HG02571 (cell line): ENCODE measurements around the gene ANK2.

Experiments
- ATAC-seq: cut with Tn5 transposase; IDR thresholded peaks from one replicate; pipeline ENCODE4 v1.9.1; 2021; ENCODE audit warnings: mild to moderate bottlenecking, moderate library complexity; ENCODE audit not compliant: unreplicated experiment

ANK2 gene

GRCh38 chr4:113384600-113384999 lies 335.1 kb downstream of the ANK2 start:
- ATAC-seq, result no peak

DNA sequence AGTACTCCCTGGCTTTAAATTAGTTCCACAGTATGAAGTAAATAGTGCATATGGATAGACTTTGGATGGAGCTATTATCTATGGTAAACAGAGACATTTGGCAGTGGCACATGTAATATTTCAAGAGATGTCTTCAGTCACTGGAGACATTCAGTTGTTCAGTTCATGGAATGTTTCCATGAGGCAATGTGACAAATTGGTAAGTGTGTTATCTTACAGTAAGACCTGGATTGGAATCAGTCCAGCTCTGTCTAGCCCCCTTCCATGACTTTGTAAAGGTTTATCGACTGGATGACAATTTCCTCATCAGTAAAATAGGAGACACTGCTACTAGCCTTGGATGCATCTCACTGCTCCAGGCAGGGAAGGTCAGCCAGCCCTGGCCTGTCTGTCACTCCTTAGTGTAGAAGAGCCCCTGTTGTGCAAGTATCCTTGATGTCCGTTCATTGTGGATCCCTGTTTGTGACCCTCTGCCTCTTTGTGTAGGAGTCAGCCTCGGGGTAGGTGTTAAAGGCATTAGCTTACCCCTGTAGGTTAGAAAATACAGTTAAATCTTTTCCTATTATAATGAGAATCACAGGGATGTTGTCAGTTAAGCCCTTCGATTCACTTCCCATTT lies 335.9 kb downstream of the ANK2 start:
- ATAC-seq, result no peak

DNA sequence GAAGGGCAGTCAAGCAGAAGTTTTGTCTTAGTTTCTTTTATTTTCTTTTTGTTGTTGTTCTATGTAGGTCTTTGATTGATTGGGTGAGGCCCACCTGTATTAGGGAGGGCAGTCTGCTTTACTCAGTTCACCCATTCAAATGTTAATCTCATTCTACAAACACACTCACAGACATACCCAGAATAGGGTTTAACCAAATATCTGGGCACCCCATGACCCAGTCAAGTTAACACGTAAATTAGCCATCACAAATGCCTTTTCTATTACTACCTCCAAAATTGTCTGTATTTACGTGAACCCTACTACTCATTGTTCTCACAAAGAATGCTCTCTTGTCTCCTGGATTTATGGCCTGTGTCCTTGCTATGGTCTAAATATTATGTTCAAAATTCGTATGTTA lies 339.7 kb downstream of the ANK2 start:
- ATAC-seq, result no peak

- no peak for ATAC-seq
These were observed 341.4 kb downstream of the ANK2 start for GRCh38 chr4:113390850-113391249.

GRCh38 chr4:113394108-113394729 lies 344.8 kb downstream of the ANK2 start:
- no peak for ATAC-seq

GRCh38 chr4:113394730-113395530 lies 345.5 kb downstream of the ANK2 start:
- peak; percentile 91 for ATAC-seq

GRCh38 chr4:113397114-113397701 lies 347.8 kb downstream of the ANK2 start:
- ATAC-seq, result no peak

DNA sequence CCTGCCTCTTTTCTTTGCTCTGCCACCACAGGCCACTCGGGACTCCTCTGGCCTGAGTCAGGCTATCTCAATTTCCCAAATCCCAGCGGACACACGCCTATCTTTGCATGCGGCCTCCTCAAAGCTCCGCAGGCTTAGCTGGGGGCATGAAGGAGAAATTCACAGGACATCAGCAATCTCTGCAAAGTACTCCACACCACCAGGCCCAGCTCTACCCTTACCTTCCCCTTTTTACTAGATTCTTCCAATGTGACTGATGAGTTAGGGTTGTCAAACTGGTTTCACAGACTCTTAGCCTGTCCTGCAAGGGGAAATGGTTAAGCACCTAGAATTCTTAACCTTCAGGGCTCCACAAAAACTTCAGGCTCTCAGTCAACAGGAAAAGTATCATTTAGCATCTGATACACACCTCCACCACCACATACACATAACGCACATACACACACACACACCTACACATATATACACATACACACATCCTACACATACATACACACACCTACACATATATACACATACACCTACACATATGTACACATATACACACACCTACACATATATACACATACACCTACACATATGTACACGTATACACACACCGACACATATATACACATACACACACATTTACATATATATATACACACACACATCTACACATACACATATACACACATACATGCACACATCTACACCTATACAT lies 349.1 kb downstream of the ANK2 start:
- no peak for ATAC-seq

DNA sequence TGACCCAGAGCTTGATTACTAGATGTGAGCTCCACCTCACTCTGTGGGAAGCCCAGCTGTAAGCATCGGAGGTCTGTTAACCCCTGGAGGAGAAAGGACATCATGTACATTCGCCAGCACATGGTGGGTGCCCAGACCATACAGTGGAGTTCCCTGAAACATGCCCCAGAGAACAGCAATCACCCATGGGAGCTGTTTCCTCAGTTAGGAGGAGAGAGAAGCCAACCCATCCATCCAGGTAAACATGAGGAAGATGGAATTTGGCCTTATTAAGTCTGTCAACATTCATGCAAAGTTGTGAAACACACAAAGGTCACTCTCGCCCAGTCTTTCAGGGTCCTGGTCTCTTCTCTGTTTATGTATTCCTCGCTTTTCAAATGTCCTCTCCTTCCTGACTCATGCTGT lies 354.7 kb downstream of the ANK2 start:
- no peak for ATAC-seq

DNA sequence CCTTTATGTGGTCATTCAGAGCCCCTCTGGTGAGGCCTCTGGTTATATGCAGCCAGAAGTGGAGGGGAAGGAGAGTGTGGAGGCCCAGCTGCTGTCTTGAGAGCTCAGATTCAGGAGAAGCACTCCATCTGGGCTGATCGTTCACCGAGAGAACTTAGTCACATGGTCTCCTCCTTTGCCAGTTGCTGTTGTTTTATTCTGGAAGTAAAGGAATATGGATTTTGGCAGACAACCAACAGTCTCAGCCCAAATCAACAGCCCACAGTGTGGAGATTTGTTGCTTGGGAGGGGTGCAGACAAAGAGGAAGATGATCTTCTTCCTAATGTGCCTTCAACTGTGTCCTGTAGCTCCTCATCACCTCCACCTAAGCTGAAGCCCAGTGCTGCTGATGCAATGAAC lies 355.4 kb downstream of the ANK2 start:
- no peak for ATAC-seq

DNA sequence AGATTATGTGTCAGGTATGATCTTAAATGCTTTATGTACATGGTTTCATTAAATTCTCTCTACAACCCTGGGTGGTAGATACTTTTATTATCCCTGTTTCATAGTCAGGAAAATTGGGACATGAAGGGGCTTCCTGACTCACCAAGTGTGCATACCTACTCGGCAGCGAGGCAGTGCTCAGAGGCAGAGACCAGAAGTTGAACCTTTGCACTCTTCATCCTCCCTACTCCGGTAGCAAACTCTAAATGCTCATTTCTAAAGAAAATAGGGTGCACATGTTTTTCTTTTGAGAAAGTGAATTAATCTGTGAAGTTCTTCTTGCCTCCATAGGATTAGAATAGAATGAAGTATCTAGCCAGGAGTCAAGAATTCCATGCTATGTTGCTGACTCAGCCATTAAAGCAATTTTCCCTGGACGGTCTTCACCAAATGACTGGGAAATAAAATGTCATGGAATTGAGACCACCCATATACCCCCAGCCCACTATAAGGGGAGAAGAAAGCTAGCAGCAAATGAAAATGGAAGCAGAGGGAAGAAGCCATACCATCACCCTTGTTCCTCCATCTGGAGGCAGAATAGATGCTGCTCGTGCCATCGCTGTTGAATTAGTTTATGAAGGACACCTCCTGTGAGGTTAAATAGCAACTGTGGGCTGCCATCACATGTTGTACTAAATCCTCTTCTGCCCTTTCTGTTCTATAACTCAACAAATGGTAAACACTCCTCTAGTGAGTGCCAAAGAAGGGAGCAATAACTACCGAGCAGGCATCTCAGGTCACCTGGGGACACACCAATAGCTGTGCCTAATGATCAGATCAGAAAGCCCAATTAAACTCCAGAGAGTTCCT lies 356.6 kb downstream of the ANK2 start:
- no peak for ATAC-seq

GRCh38 chr4:113406723-113407016 lies 357.2 kb downstream of the ANK2 start:
- ATAC-seq, result no peak

GRCh38 chr4:113407409-113407808 lies 358.0 kb downstream of the ANK2 start:
- ATAC-seq, result no peak

GRCh38 chr4:113409181-113409580 lies 359.7 kb downstream of the ANK2 start:
- ATAC-seq, result no peak

GRCh38 chr4:113410686-113411085 lies 361.2 kb downstream of the ANK2 start:
- ATAC-seq, result no peak

DNA sequence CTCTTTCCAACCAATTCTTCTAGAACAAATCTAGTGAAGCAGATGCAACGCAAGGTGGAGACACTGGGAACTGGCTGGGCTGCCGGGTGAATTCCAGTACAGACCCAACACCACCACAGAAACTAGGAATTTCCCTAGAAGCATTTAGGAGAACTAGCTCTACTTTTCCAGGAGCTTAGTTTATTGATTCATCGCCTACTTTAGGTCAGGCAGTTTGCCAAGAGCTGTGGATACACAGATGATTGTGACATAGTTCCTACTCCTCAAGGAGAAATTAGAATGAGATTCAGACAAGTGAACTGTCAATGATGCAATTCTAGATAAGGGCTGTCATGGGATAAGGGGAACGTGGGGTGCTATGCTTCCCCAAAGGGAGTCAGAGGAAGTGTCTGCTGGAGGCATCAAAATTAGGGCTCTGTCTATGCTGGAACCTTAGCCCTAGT lies 362.1 kb downstream of the ANK2 start:
- no peak for ATAC-seq

DNA sequence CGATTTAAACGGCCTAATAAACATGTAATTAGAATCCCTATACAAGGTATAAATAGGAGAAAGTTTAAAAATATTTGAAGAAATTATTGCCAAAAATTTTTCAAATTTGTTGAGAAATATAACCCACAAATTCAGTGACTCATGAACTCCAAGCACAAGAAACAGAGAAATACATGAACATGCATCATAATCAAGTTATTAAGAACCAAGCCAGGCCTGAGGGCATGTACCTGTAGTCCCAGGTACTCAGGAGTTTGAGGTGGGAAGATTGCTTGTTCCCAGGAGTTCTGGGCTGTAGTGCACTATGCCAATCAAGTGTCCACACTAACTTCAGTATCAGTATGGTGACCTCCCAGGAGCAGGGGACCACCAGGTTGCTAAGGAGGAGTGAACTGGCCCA lies 370.2 kb downstream of the ANK2 start:
- ATAC-seq, result no peak

DNA sequence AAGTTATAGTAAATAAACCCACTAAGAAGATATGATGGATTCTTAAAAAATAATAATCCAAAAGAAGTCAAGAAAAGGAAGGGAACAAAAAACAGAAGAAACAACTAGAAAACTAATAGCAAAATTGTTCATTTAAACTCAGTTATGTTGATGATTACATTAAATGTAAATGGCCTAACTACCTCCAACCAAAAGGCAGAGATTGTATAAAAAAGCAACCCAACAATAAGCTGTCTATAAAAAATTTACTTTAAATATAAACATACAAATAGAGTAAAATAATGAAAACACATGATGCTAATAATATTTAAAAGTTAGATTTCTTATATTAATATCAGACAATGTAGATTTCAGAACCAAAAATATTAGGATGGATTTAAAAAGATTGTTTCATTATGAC lies 371.5 kb downstream of the ANK2 start:
- no peak for ATAC-seq

DNA sequence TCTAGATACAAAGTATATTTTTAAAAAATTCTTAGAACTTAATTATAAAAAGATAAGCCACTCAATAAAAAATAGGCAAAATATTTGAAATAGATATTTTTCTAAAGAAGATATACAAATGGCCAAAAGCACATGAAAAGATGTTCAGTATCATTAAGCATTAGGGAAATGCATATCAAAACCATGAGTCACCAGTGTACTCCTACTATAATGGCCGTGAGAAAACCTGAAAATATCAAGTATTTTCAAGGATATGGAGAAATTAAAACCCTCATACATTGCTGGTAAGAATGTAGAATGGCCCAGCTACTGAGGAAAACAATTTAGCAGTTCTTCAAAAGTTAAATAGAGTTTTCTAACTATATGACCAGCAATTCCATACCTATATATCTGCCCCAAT lies 374.2 kb downstream of the ANK2 start:
- no peak for ATAC-seq

GRCh38 chr4:113433116-113433515 lies 383.7 kb downstream of the ANK2 start:
- no peak for ATAC-seq
